Parathyroid adenoma (tissue), 2 donors: ENCODE results near the gene BUD31.

Experiments used
- H2AFZ ChIP-seq: fragments of 300-600 bp; sonication (generic); one replicate; pipeline ENCODE4 v1.7.0; 2017; ENCODE audit warnings: antibody characterized with exemption, mild to moderate bottlenecking
- H3K27ac ChIP-seq: fragments of 300-600 bp; sonication (generic); one replicate; pipeline ENCODE4 v1.7.0; 2017
- H3K27me3 ChIP-seq: fragments of 300-600 bp; sonication (generic); one replicate; pipeline ENCODE4 v1.7.0; 2017; ENCODE audit warnings: low read length; ENCODE audit not compliant: control insufficient read depth, insufficient read depth
- H3K36me3 ChIP-seq: fragments of 300-600 bp; sonication (generic); one replicate; pipeline ENCODE4 v1.7.0; 2017; ENCODE audit warnings: low read length; ENCODE audit not compliant: control insufficient read depth, insufficient read depth
- H3K4me1 ChIP-seq: fragments of 300-600 bp; sonication (generic); one replicate; pipeline ENCODE4 v1.7.0; 2017; ENCODE audit warnings: control low read depth
- H3K4me2 ChIP-seq: fragments of 300-600 bp; sonication (generic); one replicate; pipeline ENCODE4 v1.7.0; 2017; ENCODE audit warnings: low read length
- H3K4me3 ChIP-seq: fragments of 300-600 bp; sonication (generic); one replicate; pipeline ENCODE4 v1.7.0; 2017; ENCODE audit warnings: low read depth, low read length
- H3K79me2 ChIP-seq: fragments of 300-600 bp; sonication (generic); one replicate; pipeline ENCODE4 v1.7.0; 2017; ENCODE audit warnings: control low read depth
- H3K9ac ChIP-seq: fragments of 300-600 bp; sonication (generic); one replicate; pipeline ENCODE4 v1.7.0; 2017; ENCODE audit warnings: mild to moderate bottlenecking
- H3K9me3 ChIP-seq: fragments of 300-600 bp; sonication (generic); one replicate; pipeline ENCODE4 v1.7.0; 2017; ENCODE audit warnings: low read length; ENCODE audit not compliant: control insufficient read depth
- TF ChIP-seq, protein P1 (sequence below): fragments of 300-600 bp; sonication (generic); IDR thresholded peaks from one replicate; pipeline ENCODE4 v1.7.0; 2017; ENCODE audit warnings: antibody characterized with exemption, mild to moderate bottlenecking
- donor health status: primary hyperparathyroidism.

The BUD31 gene

DNA sequence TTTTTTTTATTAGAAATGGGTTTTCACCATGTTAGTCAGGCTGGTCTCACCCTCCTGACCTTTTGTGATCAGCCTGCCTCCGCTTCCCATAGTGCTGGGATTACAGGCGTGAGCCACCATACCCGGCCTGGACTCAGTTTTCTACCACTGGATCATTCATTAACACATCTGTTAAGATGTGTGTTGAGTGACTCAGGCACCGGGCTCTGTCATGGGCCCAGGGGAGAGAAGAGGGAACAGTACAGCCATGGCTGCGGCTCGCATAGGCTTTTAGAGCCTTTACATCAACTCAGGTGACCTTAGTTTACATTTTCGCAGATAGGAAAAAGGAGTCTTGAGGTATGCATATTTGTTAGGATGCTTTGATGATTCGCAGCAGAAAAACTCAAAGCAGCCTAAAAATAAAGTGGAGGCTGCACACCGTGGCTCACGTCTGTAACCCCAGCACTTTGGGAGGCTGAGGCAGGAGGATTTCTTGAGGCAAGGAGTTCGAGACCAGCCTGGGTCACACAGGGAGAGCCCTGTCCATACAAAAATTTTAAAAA is 37.3 kb upstream of the BUD31 start:
- Histone ChIP-seq H3K4me2 (no peak overlapping the region), H2AFZ (no peak overlapping the region), H3K36me3 (no peaks in the 10 kb centered on the region), H3K4me1 (peaks cover 5% of the 10 kb centered on the region), H3K27ac (no peak overlapping the region), H3K79me2 (no peaks in the 10 kb centered on the region), H3K4me3 (no peak overlapping the region), H3K9ac (no peak overlapping the region), H3K27me3 (no peaks in the 10 kb centered on the region), H3K9me3 (no peaks in the 10 kb centered on the region)
- TF ChIP-seq, protein P1, sequence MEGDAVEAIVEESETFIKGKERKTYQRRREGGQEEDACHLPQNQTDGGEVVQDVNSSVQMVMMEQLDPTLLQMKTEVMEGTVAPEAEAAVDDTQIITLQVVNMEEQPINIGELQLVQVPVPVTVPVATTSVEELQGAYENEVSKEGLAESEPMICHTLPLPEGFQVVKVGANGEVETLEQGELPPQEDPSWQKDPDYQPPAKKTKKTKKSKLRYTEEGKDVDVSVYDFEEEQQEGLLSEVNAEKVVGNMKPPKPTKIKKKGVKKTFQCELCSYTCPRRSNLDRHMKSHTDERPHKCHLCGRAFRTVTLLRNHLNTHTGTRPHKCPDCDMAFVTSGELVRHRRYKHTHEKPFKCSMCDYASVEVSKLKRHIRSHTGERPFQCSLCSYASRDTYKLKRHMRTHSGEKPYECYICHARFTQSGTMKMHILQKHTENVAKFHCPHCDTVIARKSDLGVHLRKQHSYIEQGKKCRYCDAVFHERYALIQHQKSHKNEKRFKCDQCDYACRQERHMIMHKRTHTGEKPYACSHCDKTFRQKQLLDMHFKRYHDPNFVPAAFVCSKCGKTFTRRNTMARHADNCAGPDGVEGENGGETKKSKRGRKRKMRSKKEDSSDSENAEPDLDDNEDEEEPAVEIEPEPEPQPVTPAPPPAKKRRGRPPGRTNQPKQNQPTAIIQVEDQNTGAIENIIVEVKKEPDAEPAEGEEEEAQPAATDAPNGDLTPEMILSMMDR, result no peak

DNA sequence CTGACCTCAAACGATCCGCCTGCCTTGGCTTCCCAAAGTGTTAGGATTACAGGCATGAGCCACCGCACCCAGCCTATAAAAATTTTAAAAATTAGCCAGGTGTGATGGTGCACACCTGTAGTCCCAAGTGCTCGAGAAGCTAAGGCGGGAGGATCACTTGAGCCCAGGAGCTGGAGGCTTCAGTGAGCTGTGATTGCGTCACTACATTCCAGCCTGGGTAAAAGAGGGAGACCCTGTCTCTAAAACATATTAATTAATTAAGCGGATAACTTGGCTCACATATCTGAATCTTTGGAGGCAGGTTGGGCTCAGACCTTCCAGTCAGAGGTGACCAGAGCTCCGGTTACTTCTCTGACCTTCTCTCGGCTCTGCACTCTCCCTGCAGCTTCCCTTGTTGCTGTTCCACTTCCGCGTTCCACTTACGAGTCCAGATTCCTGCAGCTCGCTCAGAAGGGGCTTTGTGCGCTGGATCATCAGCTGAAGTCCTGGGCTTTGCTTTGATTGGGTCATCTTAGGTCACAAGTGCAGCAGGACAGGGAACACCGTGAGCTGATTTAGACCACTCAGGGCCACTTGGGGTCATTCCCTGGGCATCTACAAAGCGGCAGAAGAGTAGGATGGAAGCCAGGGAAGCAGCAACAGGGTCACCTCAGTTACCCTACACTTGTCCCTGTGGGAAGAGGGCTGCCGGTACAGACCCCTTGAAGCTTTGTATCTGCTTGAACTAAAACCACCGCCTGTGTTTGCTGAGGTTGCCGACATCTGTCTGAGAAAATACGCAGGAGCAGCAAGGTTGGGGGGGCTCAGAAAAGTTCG is 36.3 kb upstream of the BUD31 start:
- Histone ChIP-seq H3K9me3 (no peaks in the 10 kb centered on the region), H3K27ac (no peak overlapping the region), H2AFZ (peak overlapping the region; percentile 48), H3K9ac (no peak overlapping the region), H3K79me2 (no peaks in the 10 kb centered on the region), H3K27me3 (no peaks in the 10 kb centered on the region), H3K4me2 (peak overlapping the region; percentile 60), H3K4me1 (peaks cover 5% of the 10 kb centered on the region), H3K36me3 (no peaks in the 10 kb centered on the region), H3K4me3 (no peak overlapping the region)
- TF ChIP-seq, protein P1, result no peak

DNA sequence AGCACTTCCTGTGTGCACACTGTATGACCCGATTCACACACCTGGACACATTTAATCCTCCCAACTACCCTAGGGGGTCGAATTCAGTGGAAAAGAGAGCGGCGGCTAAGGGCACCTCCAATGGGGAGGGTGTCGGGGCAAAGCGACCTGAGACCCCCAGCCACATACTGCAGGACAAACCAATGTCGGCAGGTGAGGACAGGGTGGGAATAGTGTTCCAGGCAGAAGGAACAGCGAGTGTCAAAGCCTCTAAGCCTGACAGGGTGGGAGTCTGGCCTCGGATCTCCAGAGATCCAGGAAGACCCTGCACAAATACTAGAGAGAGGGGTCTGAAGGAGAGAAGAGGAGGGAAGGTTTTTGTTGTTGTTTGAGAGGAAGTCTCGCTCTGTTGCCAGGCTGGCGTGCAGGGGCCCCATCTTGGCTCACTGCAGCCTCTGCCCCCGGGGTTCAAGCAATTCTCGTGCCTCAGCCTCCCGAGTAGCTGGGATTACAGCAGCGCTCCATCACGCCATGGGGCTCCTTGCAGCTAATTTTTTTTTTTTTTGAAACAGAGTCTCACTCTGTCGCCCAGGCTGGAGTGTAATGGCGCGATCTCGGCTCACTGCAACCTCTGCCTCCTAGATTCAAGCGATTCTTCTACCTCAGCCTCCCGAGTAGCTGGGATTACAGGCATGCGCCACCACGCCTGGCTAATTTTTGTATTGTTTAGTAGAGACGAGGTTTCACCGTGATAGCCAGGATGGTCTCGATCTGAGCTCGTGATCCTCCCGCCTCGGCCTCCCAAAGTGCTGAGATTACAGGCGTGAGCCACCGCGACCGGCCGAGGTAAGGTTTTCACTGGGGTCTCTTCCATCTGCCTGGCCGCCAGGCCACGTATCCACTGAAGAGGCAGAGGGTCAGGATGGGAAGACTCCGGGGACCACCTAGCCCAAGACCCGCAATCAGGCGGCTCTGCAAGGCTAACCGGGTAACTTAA is 35.4 kb upstream of the BUD31 start:
- Histone ChIP-seq H3K36me3 (no peaks in the 10 kb centered on the region), H3K9ac (no peak overlapping the region), H3K79me2 (no peaks in the 10 kb centered on the region), H3K4me3 (peak overlapping the region; percentile 62), H3K27me3 (no peaks in the 10 kb centered on the region), H3K4me1 (peaks cover 5% of the 10 kb centered on the region), H2AFZ (peak overlapping the region; percentile 48), H3K4me2 (peak overlapping the region; percentile 63), H3K9me3 (no peaks in the 10 kb centered on the region), H3K27ac (peak overlapping the region; percentile 64)
- TF ChIP-seq, protein P1, result no peak

DNA sequence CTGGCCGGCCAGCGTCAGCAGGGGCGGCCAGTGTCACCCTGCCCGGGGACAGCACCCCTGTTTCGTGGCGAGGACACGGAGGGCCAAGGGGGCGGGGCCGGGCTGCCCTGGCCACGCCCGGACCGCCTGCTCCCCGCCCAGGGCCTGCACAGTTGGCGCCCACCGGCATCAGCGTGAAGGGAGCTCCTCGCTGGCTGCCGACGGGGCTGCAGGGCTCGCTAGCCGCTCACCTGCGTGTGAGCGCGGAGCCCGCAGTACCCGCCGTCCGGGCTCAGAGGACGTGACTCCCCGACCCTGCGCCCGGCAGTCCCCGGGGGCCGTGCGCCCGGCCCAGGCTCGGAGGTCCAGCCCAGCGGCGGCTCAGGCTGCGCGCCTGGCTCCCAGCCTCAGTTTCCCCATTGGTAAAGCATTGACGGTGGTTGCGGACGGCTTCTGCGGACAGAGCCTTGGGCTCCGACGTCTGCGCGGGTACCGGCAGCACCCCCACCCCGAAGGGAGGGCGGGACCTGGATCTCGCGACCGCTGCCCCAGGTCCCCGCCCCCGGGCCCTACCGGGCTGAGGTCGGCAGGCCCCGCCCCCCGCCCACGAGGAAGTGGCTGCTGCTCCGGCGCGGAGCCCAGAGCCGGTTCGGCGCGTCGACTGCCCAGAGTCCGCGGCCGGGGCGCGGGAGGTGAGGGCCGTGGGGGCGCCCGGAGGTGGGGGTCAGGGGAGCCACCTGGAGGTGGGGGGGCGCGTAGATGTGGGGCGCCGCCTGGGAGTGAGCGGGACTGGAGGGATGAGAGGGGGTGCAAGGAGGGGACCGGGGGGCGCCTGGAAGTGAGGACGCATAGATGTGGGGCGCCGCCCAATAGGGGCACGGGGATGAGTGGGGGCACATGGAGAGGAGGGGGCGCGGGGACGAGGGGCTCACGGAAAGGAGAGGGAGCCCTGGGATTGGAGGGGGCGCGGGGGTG is 34.4 kb upstream of the BUD31 start, which contains the start of gene ARPC1B:
TSS of gene ARPC1B (plus strand) at position 620 of the 954 bp plus-strand sequence. CDS start 10,985 bp downstream, outside the sequence.
- Histone ChIP-seq H3K9ac (no peak within 1 kb of the TSS), H3K27me3 (no peaks in the 10 kb centered on the region), H3K79me2 (no peaks in the 10 kb centered on the region)

More for the DNA sequence above, 34.4 kb upstream of the BUD31 start, which contains the start of gene ARPC1B:
- no peaks in the 10 kb centered on the region for H3K36me3 ChIP-seq
- H3K4me2 ChIP-seq, result peak within 1 kb of the TSS; percentile 63
- H3K4me3 ChIP-seq, result peak within 1 kb of the TSS; percentile 62
- peak within 1 kb of the TSS; percentile 94 for H2AFZ ChIP-seq
- peak within 1 kb of the TSS; percentile 64 for H3K27ac ChIP-seq
- H3K9me3 ChIP-seq, result no peaks in the 10 kb centered on the region
- H3K4me1 ChIP-seq, result peaks cover 5% of the 10 kb centered on the region
- TF ChIP-seq, protein P1, result no peak
